GM12892 (cell line): Measurements from ENCODE around the gene TMEM163.

ENCODE experiments used
- DNase-seq: peaks from one replicate; pipeline ENCODE4 v3.0.0; 2011; ENCODE audit not compliant: insufficient read length
- FAIRE-seq: peaks from 2 replicates; lab custom pipeline; 2011; peaks lifted over from hg19 to GRCh38; lab: Jason Lieb, UNC
- POLR2A ChIP-seq: IDR thresholded peaks from 2 replicates; pipeline ENCODE4 v1.6.1; 2011; ENCODE audit warnings: low read depth, low read length, control low read depth
- POLR2AphosphoS5 ChIP-seq: IDR thresholded peaks from 2 replicates; pipeline ENCODE4 v1.6.1; 2011; ENCODE audit warnings: low read depth, low read length, control low read depth
- TAF1 ChIP-seq: IDR thresholded peaks from 2 replicates; pipeline ENCODE4 v1.6.1; 2011; ENCODE audit warnings: low read depth, mild to moderate bottlenecking, control low read depth, low read length, borderline replicate concordance

TMEM163 gene

GRCh38 chr2:134550566-134551164 lies 168.1 kb downstream of the TMEM163 start:
- no peak for FAIRE-seq
- DNase-seq = no peak
- TF ChIP-seq TAF1 (no peak), POLR2AphosphoS5 (no peak), POLR2A (no peak)

GRCh38 chr2:134549104-134549503 lies 169.7 kb downstream of the TMEM163 start:
- DNase-seq = no peak
- FAIRE-seq = no peak
- no peak for TF ChIP-seq POLR2AphosphoS5
- TF ChIP-seq TAF1 = no peak
- TF ChIP-seq POLR2A = no peak

GRCh38 chr2:134540990-134541389 lies 177.8 kb downstream of the TMEM163 start:
- no peak for TF ChIP-seq POLR2A
- no peak for TF ChIP-seq POLR2AphosphoS5
- no peak for TF ChIP-seq TAF1
- DNase-seq (no peak), FAIRE-seq (no peak)

- TF ChIP-seq TAF1 (no peak), POLR2AphosphoS5 (no peak), POLR2A (no peak)
- FAIRE-seq = no peak
- no peak for DNase-seq
Measured at GRCh38 chr2:134539981-134540380, 178.8 kb downstream of the TMEM163 start.

- TF ChIP-seq POLR2AphosphoS5 = no peak
- TF ChIP-seq TAF1 = no peak
- TF ChIP-seq POLR2A = no peak
- FAIRE-seq = no peak
- DNase-seq = no peak
Measured at GRCh38 chr2:134537702-134538101, 181.1 kb downstream of the TMEM163 start.

- no peak for FAIRE-seq
- DNase-seq = no peak
- TF ChIP-seq POLR2AphosphoS5 (no peak), TAF1 (no peak), POLR2A (no peak)
Measured at GRCh38 chr2:134537121-134537520, 181.7 kb downstream of the TMEM163 start.

- no peak for DNase-seq
- FAIRE-seq = no peak
- TF ChIP-seq POLR2AphosphoS5 (no peak), POLR2A (no peak), TAF1 (no peak)
Measured at GRCh38 chr2:134536296-134536695, 182.5 kb downstream of the TMEM163 start.

GRCh38 chr2:134532537-134532936 lies 186.3 kb downstream of the TMEM163 start:
- DNase-seq = no peak
- TF ChIP-seq POLR2A (no peak), TAF1 (no peak), POLR2AphosphoS5 (no peak)
- FAIRE-seq = no peak

GRCh38 chr2:134527381-134527780 lies 191.4 kb downstream of the TMEM163 start:
- FAIRE-seq (no peak), DNase-seq (no peak)
- no peak for TF ChIP-seq POLR2A
- no peak for TF ChIP-seq POLR2AphosphoS5
- no peak for TF ChIP-seq TAF1

- no peak for FAIRE-seq
- TF ChIP-seq POLR2AphosphoS5 = no peak
- TF ChIP-seq POLR2A = no peak
- TF ChIP-seq TAF1 = no peak
Measured at GRCh38 chr2:134522496-134523455, 196.0 kb downstream of the TMEM163 start.

GRCh38 chr2:134518101-134518500 lies 200.7 kb downstream of the TMEM163 start:
- no peak for DNase-seq
- no peak for FAIRE-seq
- TF ChIP-seq TAF1 = no peak
- TF ChIP-seq POLR2AphosphoS5 = no peak
- no peak for TF ChIP-seq POLR2A

More at GRCh38 chr2:134522496-134523455, 196.0 kb downstream of the TMEM163 start:
- no peak for DNase-seq
